Measurements from ENCODE around the gene CACNA2D1.
"Not testable (repeated sequence)": the region's sequence is repeated elsewhere in the genome, so short reads cannot be mapped to it uniquely, and the experiment has no call there.

CACNA2D1 gene

DNA sequence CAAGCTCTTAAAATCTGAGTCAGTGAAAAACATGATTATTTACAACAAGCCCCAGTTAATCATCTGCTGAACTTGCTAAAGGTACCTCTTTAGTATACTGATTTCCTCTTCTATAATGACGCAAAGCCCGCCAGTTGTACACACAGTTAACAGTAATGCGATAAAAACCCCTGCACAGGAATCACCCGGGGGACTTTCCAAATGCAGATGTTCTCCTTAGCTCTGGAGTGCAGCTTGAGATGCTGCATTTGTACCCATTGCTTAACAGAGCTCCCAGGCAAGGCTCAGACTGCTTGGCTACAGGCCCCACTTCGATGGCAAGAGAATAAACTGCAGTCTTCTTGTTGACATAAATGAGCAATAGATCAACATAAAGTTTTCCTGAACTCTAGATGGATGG lies 394.1 kb downstream of the CACNA2D1 start:
- no peak for DNase-seq (ENCODE audit: low read depth in 2 of 2)

GRCh38 chr7:82044497-82045080 lies 399.0 kb downstream of the CACNA2D1 start:
- DNase-seq (ENCODE audit: low read depth in 2 of 2): no peak

- no peak for DNase-seq (ENCODE audit: low read depth in 2 of 2)
Measured at GRCh38 chr7:82039621-82040020, 404.0 kb downstream of the CACNA2D1 start.

- no peak for DNase-seq (ENCODE audit: low read depth in 2 of 2)
Measured at GRCh38 chr7:82036146-82036886, 407.3 kb downstream of the CACNA2D1 start.

- no peak for DNase-seq (ENCODE audit: low read depth in 2 of 2)
Measured at GRCh38 chr7:82035456-82035855, 408.1 kb downstream of the CACNA2D1 start.

- no peak for DNase-seq (ENCODE audit: low read depth in 2 of 2)
Measured at GRCh38 chr7:82032901-82033300, 410.7 kb downstream of the CACNA2D1 start.

DNA sequence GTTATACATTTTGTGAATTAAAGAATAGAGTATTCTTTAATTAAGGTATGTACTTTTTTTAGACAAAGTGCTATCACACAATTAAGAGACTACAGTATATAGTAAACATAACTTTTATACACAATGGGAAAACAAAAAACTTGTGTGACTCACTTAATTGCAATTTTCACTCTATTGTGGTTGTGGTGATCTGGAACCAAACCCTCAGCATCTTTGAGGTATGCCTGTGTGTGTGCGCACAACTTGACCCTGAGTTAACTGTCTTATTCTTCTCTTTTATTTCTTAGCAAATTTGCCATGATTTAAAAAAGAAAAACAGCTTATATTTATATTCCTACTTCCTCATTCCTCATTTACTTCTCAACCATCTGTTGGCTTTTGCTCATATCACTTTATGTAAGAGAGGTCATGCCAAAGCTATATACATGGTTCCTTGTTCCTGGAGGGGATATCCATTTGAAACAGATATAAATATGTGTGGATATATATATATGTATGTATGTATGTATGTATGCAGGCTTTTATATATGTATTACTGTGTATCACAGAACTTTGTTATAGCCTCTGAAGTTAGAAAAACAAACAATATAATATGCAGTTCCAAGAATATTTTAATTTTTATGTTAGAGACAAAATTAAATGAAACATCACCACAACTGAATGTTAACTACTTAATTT lies 414.2 kb downstream of the CACNA2D1 start:
- DNase-seq (ENCODE audit: low read depth in 2 of 2): no peak

DNA sequence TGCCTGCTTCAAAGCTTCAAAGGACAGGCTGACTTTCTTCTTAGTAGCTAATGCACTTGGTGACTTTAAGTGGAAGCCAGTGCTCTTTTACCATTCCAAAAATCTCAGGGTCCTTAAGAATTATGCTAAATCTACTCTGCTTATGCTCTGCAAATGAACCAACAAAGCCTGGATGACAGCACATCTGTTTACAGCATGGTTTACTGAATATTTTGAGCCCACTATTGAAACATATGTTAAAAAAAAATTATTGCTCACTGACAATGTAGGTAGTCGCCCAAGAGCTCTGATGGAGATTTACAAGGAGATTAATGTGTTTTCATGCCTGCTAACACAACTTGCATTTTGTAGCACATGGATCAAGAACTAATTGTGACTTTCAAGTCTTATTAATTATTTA lies 415.5 kb downstream of the CACNA2D1 start:
- no peak for DNase-seq (ENCODE audit: low read depth in 2 of 2)

GRCh38 chr7:82021713-82022112 lies 421.9 kb downstream of the CACNA2D1 start:
- no peak for DNase-seq (ENCODE audit: low read depth in 2 of 2)

DNA sequence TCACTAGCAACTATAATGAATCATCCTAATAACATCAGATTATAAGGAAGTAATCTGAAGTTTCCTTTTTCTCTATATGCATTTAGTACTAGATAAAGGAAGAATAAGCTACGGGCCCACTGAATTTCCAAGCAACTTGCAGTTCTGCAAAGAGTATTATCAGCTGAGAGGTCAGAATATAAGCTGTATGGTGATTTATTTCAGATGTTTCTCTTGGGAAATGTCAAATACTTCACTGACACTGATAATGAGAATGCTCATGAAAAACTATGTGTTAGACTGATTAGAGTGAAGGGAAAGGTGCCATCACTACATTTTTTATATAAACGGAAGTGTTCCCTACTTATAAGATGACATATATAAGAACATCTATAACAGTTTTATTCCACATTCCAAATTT lies 422.5 kb downstream of the CACNA2D1 start:
- no peak for DNase-seq (ENCODE audit: low read depth in 2 of 2)

- DNase-seq (ENCODE audit: low read depth in 2 of 2): no peak
Measured at GRCh38 chr7:82019551-82020475, 423.8 kb downstream of the CACNA2D1 start.

DNA sequence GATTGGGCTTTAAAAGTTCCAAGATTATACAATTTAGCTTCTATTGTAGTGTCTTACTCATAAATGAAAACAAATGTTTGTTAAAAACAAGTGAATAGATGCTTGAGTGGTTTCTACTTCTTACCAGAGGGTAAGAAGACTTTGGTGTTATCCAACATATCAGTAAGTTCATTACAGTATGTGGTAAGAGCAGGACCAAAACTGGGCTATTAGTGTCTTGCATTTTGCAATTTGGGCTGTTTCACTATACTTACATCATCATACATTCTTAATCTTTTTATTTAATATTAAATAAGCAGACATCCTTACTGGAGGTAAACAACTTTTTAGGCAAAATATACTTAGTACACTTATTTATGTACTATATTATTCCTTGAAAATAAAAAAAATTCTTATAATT lies 425.4 kb downstream of the CACNA2D1 start:
- DNase-seq (ENCODE audit: low read depth in 2 of 2): no peak

DNA sequence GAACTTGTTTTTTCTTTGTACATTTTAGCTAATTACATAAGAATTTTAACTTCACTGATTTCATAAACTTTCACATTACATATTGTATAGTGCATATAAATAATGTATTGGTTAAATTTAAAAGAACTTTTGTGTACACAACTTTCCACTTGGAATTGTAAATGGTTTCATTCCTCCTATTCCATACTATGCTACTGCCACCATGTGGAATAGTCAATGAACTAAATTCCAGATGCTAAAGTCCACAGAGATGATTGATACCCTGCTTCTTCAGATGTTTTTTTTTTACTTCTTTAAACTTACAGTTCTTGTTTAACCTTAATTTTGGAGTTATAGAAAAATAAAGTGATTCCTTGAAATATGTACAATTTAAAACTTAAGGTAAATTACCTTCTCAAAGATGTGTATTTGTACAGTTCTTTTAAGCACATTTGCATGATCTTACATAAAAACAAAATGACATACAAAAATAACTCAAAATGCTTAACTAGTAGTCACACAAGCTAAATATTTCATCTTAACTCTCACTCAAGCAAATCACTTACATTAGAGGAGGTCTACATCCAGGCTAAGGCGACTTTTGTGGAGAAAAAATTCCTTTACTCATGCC lies 426.1 kb downstream of the CACNA2D1 start:
- DNase-seq (ENCODE audit: low read depth in 2 of 2): no peak

DNA sequence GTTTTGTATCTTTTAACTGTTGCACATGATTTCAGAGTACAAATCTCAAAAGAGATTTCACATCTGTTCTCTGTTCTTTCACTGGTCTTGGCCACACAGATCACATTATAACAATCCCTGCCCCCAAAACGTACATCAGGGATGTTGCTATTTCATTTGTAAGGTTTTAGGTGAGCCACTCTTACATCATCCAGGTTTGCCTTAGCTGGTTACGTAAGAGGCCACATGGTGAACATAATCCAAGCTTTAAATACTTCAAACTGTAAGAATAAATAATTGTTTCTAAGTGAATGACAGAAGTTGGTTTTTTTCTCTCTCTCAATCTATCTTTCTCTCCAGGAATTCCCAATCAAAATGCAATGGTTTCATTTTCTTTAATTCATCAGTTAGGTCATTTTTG lies 427.8 kb downstream of the CACNA2D1 start:
- DNase-seq (ENCODE audit: low read depth in 2 of 2): no peak

- DNase-seq (ENCODE audit: low read depth in 2 of 2): not testable (repeated sequence)
Measured at GRCh38 chr7:82014574-82014973, 429.0 kb downstream of the CACNA2D1 start.

- DNase-seq (ENCODE audit: low read depth in 2 of 2): no peak
Measured at GRCh38 chr7:82012453-82012852, 431.1 kb downstream of the CACNA2D1 start.

DNA sequence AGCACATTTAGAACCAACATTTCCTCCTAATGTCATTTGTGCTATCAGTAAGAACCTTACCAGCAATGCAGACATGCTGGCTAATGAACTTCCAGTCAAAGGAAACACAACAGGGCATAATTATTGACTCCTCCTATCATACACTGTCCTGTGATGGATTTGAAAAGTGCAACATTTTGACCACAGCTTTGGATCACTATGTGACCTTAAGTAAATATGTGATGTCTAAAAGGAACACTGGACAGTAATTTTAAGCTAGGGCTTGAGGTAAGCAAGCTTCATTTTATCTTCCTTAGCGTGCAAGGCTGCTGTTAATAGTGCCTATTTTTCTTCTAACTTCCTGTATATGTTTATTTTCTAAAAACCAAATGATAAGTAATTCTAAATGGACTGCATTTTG lies 433.2 kb downstream of the CACNA2D1 start:
- no peak for DNase-seq (ENCODE audit: low read depth in 2 of 2)

GRCh38 chr7:82007315-82007714 lies 436.3 kb downstream of the CACNA2D1 start:
- DNase-seq (ENCODE audit: low read depth in 2 of 2): no peak

DNA sequence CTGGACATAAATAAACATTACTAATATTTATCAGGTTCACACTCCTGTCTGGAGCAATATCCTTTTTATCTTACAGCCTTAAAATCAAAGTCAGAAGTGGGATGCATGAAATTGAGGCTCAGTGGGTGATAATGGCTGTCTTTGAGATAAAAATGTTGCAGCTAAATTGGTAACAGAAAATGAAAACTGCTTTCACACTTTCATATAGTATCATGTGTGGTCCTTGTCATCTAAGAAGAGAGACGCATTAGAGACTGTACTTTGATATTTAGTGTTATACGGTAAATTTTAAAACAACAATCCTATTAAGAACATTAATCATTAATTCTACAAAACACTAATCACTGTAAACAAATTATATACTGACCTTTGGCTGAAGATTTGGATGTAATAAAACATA lies 438.5 kb downstream of the CACNA2D1 start:
- no peak for DNase-seq (ENCODE audit: low read depth in 2 of 2)

DNA sequence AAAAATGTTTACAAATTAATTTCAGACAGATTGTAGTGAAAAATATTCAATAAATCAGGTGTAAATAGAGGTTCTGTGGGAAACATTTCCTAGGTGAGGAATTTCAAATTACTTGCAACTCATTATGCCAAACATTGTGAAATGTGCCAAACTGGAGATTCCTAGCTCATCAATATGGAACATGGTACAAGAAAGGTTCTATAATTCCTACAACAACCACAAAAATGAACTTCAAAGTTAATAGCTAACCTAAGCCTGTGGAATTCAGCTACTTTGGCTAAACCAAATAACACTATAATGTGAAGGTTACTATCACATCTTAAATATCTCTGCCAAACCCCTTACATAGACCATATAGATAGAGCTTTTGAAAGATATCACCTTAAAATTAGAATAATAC lies 450.4 kb downstream of the CACNA2D1 start:
- DNase-seq (ENCODE audit: low read depth in 2 of 2): no peak

GRCh38 chr7:81990395-81990794 lies 453.2 kb downstream of the CACNA2D1 start:
- DNase-seq (ENCODE audit: low read depth in 2 of 2): no peak
